GM19468 (cell line): Measurements from ENCODE around the gene KCTD15.

Experiments used
- ATAC-seq: cut with Tn5 transposase; IDR thresholded peaks from one replicate; pipeline ENCODE4 v1.9.1; 2021; ENCODE audit warnings: mild to moderate bottlenecking, moderate library complexity, moderate number of reproducible peaks; ENCODE audit not compliant: unreplicated experiment; ENCODE audit errors: extremely low read depth

Gene KCTD15

GRCh38 chr19:33771384-33772101 lies 25.1 kb upstream of the KCTD15 start:
- no peak for ATAC-seq

- ATAC-seq, result no peak
Measured at GRCh38 chr19:33772102-33772857, 24.4 kb upstream of the KCTD15 start.

DNA sequence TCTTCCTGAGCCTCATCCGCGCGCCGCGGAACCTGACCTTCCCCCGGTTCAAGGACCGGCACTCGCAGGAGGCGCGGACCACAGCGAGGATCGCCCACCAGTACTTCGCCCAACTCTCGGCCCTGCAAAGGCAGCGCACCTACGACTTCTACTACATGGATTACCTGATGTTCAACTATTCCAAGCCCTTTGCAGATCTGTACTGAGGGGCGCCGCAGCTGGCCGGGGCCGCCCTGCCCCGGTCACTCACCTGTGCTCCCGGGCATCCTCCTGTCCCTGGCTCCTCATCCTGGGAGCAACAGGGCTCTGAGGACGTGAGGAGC lies 23.9 kb upstream of the KCTD15 start:
- ATAC-seq, result no peak

DNA sequence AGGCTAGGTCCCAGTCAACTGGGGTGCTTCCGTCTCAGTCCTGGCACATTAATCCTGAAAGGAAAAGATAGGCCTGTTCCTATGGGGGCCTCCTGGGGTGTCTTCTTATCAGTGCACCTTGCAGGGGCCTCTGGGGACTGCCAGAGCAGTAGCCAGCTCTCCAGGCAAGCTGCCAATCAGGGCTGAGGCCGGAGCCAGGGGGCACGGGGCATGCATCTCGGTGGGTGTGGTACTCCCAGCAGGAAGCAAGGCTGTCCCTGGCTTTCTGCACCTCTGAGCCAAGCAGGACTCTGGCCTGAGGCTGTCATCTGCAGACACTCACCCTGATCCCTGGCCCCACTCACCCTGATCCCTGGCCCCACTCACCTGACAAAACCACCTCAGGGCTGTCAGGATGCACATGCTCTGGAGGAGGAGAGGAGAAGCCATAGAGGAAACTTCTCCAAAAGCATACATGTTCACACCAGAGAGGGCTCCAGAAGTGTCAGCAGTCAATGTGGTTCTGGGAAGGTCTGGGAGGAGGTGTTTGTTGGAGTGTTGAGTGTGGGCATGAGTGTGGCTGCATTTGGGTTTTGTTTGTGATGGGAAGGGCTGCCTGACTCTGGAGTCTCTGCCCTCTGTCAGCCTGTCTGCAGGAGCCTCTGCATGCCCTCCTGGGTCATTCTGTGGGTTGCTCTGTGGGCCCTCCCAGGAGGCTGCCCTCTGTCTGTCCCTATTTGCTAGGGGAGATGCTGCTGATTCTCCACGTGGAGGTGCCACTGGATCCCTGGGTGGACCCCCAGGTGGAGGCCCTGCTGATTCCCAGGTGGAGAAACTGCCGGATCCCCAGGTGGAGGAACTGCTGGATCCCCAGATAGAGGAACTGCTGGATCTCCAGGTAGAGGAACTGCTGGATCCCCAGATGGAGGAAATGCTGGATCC lies 22.7 kb upstream of the KCTD15 start:
- no peak for ATAC-seq

- ATAC-seq, result no peak
Measured at GRCh38 chr19:33774751-33775150, 21.9 kb upstream of the KCTD15 start.

GRCh38 chr19:33775731-33776487 lies 20.8 kb upstream of the KCTD15 start:
- ATAC-seq, result no peak

DNA sequence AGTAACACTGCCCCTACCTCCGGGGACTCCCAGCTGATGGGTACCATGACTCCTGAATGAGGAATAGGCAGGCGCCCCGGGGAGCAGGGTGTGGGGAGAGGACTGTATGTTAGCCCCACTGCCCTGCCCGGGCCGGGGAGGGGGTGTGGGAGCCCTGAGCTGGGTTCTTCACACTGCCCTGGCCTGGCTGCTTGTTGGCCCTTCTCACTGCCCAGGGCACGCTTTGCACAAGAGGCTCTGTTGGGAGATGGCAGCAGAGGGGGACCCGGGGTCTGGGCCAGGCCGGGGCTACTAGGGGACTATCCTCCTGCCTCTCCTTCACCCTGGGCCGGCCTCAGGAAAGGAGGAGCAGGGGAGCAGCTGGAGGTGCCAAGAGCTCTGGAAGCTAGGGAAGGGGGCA lies 19.3 kb upstream of the KCTD15 start:
- no peak for ATAC-seq

GRCh38 chr19:33777753-33778088 lies 18.9 kb upstream of the KCTD15 start:
- ATAC-seq, result no peak

GRCh38 chr19:33778089-33778791 lies 18.4 kb upstream of the KCTD15 start:
- peak; percentile 80 for ATAC-seq

DNA sequence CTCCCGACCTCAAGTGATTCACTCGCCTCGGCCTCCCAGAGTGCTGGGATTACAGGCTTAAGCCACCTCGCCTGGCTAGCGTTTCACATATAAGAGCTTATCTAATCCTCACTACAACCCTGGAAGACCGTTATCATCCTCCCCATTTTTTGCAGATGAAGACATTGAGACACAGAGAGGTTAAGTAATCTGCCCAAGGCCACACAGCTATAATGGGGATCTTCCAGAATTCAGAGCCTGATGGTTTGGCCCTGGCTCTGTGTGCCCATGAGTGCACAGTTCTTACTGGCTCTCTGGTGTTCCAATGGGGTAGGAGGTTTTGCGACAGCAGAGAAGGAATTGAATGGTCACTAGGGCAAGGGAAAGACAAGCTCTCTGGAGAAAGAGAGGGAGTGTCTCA lies 16.8 kb upstream of the KCTD15 start:
- no peak for ATAC-seq

GRCh38 chr19:33780251-33780650 lies 16.4 kb upstream of the KCTD15 start:
- no peak for ATAC-seq

GRCh38 chr19:33780746-33781145 lies 15.9 kb upstream of the KCTD15 start:
- ATAC-seq, result no peak

GRCh38 chr19:33781415-33781935 lies 15.2 kb upstream of the KCTD15 start:
- ATAC-seq, result no peak

DNA sequence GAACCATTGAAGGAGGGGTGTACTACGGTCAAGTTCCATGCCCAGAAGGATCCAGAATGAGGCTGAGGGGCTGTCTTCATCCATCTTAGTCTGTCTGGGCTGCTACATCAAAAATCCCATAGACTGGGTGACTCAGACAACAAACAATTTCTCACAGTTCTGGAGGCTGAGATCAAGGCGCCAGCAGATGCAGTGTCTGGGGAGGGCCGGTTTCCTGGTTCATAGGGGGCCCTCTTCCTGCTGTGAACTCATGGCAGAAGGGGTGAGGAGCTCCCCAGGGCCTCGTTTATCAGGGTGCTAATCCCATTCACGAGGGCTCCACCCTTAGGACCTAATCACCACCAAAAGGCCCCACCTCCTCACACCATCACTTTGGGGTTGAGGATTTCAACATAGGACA lies 14.7 kb upstream of the KCTD15 start:
- no peak for ATAC-seq

DNA sequence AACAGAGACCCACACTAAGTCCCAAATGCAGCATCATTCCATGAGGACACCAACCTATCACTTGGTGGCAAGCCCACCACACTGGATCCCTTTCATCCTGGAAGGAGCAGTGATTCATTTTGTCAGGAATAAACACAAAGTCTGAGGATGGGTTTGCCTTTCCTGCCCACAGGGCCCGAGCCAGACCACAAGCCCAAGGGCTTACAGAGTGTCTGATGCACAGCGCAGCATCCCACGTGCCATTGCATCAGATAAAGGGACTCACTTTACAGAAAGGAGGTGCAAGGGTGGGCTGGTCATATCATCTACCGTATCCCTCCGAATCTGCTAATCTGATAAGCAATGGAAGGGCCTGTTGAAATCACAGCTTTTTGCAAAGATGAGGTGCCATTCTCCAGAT lies 12.2 kb upstream of the KCTD15 start:
- ATAC-seq, result no peak

GRCh38 chr19:33785795-33786194 lies 10.9 kb upstream of the KCTD15 start:
- ATAC-seq, result no peak

- no peak for ATAC-seq
Measured at GRCh38 chr19:33788676-33789075, 8.0 kb upstream of the KCTD15 start.

GRCh38 chr19:33789344-33789743 lies 7.3 kb upstream of the KCTD15 start:
- ATAC-seq, result no peak

DNA sequence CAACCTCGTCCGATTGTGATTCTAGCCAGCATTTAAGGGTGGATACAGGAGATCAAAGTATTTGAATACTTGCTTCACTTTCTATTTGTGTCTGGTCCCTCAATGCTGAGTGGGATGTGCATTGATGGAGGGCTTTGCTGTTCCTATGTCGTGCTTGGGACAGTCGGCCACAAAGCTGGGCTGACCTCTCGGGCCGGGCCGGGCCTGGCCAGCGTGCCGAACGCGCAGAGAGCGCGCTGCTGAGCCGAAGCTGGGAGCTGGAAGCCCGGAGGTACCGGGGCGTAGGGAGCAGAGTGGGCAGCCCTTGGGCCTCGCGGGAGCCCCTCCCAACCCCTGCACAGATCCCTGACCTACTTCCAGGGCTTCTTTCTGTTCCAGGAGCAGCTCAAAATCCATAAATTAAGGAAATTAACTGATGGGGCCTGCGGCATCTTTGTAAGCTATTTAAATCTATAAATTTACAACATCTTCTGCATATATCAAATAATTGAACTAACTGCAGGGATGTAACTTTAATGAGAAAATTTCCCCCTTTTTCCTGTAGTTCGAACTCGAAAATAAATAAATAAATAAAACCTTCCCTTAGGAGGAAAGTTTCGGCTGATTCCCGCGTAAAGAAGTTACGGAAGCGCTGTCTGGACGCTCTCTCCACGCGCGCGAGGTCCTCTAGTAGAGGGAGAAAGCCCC lies 1.8 kb upstream of the KCTD15 start:
- no peak for ATAC-seq
